HepG2 (cell line): ENCODE results near the gene UGCG. TPM values are rescaled to one million over a fixed set of nuclear protein-coding genes. Genes with fewer than 3 reads are reported as not detected.

Experiments used
- ADNP ChIP-seq: sonication (generic); formaldehyde crosslinking; IDR thresholded peaks from 2 replicates; pipeline ENCODE4 v1.4.0; 2020; ENCODE audit warnings: missing genetic modification reagents
- ATF7 ChIP-seq, 2 experiments: fragments of 450-650 bp in 1 of 2; sonication (generic) in 1 of 2; formaldehyde crosslinking in 1 of 2; IDR thresholded peaks; 2 replicates each; pipeline versions ENCODE4 v1.4.0 to v1.6.1; 2016 to 2020; ENCODE audit warnings: antibody characterized with exemption in 1 of 2, mild to moderate bottlenecking in 1 of 2, missing genetic modification reagents in 1 of 2
- CBX5 ChIP-seq: sonication (generic); formaldehyde crosslinking; IDR thresholded peaks from 2 replicates; pipeline ENCODE4 v1.4.0; 2020; ENCODE audit warnings: missing genetic modification reagents, borderline replicate concordance
- ESRRA ChIP-seq: sonication (generic); formaldehyde crosslinking; IDR thresholded peaks from 2 replicates; pipeline ENCODE4 v1.5.1; 2020; ENCODE audit warnings: mild to moderate bottlenecking, low read depth, missing genetic modification reagents
- IKZF1 ChIP-seq: fragments of 450-650 bp; IDR thresholded peaks from 2 replicates; pipeline ENCODE4 v1.7.1; 2016
- KDM3A ChIP-seq: IDR thresholded peaks from 2 replicates; pipeline ENCODE4 v1.6.1; 2018; ENCODE audit warnings: low read depth, missing compliant biosample characterization
- MXD4 ChIP-seq: IDR thresholded peaks from 2 replicates; pipeline ENCODE4 v1.6.1; 2016; ENCODE audit warnings: mild to moderate bottlenecking, missing biosample characterization, missing genetic modification reagents
- POGZ ChIP-seq: sonication (generic); formaldehyde crosslinking; IDR thresholded peaks from 2 replicates; pipeline ENCODE4 v1.4.0; 2020; ENCODE audit warnings: mild to moderate bottlenecking, missing genetic modification reagents
- TOPORS ChIP-seq: sonication (generic); formaldehyde crosslinking; IDR thresholded peaks from 2 replicates; pipeline ENCODE4 v1.8.0; 2023; ENCODE audit warnings: mild to moderate bottlenecking, missing genetic modification reagents
- ZBTB38 ChIP-seq: sonication (generic); formaldehyde crosslinking; IDR thresholded peaks from 2 replicates; pipeline ENCODE4 v1.5.1; 2020; ENCODE audit warnings: mild to moderate bottlenecking, missing genetic modification reagents
- ZNF160 ChIP-seq: sonication (generic); formaldehyde crosslinking; IDR thresholded peaks from 2 replicates; pipeline ENCODE4 v1.8.0; 2022; ENCODE audit warnings: mild to moderate bottlenecking, inconsistent platforms, missing genetic modification reagents
- ZNF605 ChIP-seq: sonication (generic); formaldehyde crosslinking; IDR thresholded peaks from 2 replicates; pipeline ENCODE4 v1.8.0; 2022; ENCODE audit warnings: mild to moderate bottlenecking, missing genetic modification reagents
- ZNF615 ChIP-seq: sonication (generic); formaldehyde crosslinking; IDR thresholded peaks from 2 replicates; pipeline ENCODE4 v1.5.0; 2020; ENCODE audit warnings: mild to moderate bottlenecking, missing genetic modification reagents, borderline replicate concordance
- ZNF737 ChIP-seq: sonication (generic); formaldehyde crosslinking; IDR thresholded peaks from 2 replicates; pipeline ENCODE4 v1.5.0; 2020; ENCODE audit warnings: missing genetic modification reagents, mild to moderate bottlenecking, borderline replicate concordance
- ZNF747 ChIP-seq: sonication (generic); formaldehyde crosslinking; IDR thresholded peaks from 2 replicates; pipeline ENCODE4 v1.8.1; 2023; ENCODE audit warnings: missing genetic modification reagents, mild to moderate bottlenecking, borderline replicate concordance
- polyA plus RNA-seq, 8 experiments: library from polyadenylated mRNA; depleted of rRNA in 3 of 8; stranded (reverse) in 7 of 8; unstranded in 1 of 8; fragments of >200 nt; fragmentation: Illumina TruSeq in 4 of 8; extraction: Trizol in 4 of 8; gene quantifications; 2 replicates each; pipeline versions ENCODE4 v1.2.1 to v1.2.3, GENCODE V29; 2011 to 2016; ENCODE audit warnings: low read depth in 4 of 8, missing spikeins in 1 of 8, mixed read lengths in 1 of 8; ENCODE audit not compliant: insufficient read depth in 1 of 8
- total RNA-seq, 5 experiments: library from RNA; depleted of rRNA; stranded (reverse); fragments of >200 nt; fragmentation: Illumina TruSeq; extraction: Trizol; gene quantifications; 2 replicates each; pipeline ENCODE4 v1.2.3, GENCODE V29; 2016; ENCODE audit warnings: low read depth in 1 of 5
- TF ChIP-seq, protein P1 (sequence below): IDR thresholded peaks from 2 replicates; pipeline ENCODE4 v1.6.1; 2018; ENCODE audit warnings: missing genetic modification reagents
- TF ChIP-seq, protein P2 (sequence below): sonication (generic); formaldehyde crosslinking; IDR thresholded peaks from 2 replicates; pipeline ENCODE4 v1.5.0; 2020; ENCODE audit warnings: mild to moderate bottlenecking, missing genetic modification reagents
- TF ChIP-seq, protein P3 (sequence below): sonication (generic); formaldehyde crosslinking; IDR thresholded peaks from 2 replicates; pipeline ENCODE4 v1.5.0; 2020; ENCODE audit warnings: missing genetic modification reagents, mild to moderate bottlenecking, borderline replicate concordance
- TF ChIP-seq, protein P4 (sequence below): sonication (generic); formaldehyde crosslinking; conservative IDR thresholded peaks from 2 replicates; pipeline ENCODE4 v1.4.0; 2020; ENCODE audit warnings: missing genetic modification reagents
- TF ChIP-seq, protein P5 (sequence below): sonication (generic); formaldehyde crosslinking; IDR thresholded peaks from 2 replicates; pipeline ENCODE4 v1.4.0; 2020; ENCODE audit warnings: missing genetic modification reagents, mild to moderate bottlenecking, borderline replicate concordance
- TF ChIP-seq, protein P6 (sequence below): IDR thresholded peaks from 2 replicates; pipeline ENCODE4 v1.6.1; 2016
- TF ChIP-seq, protein P7 (sequence below): sonication (generic); IDR thresholded peaks from 2 replicates; pipeline ENCODE4 v1.6.1; 2016; ENCODE audit warnings: low read depth, borderline replicate concordance

UGCG gene
- total and polyA plus RNA-seq, 2 of the 13 experiments (the other 11 are each of a cell fraction or from before 2014, with no cell fraction given), result 10.5 to 13.9 TPM

DNA sequence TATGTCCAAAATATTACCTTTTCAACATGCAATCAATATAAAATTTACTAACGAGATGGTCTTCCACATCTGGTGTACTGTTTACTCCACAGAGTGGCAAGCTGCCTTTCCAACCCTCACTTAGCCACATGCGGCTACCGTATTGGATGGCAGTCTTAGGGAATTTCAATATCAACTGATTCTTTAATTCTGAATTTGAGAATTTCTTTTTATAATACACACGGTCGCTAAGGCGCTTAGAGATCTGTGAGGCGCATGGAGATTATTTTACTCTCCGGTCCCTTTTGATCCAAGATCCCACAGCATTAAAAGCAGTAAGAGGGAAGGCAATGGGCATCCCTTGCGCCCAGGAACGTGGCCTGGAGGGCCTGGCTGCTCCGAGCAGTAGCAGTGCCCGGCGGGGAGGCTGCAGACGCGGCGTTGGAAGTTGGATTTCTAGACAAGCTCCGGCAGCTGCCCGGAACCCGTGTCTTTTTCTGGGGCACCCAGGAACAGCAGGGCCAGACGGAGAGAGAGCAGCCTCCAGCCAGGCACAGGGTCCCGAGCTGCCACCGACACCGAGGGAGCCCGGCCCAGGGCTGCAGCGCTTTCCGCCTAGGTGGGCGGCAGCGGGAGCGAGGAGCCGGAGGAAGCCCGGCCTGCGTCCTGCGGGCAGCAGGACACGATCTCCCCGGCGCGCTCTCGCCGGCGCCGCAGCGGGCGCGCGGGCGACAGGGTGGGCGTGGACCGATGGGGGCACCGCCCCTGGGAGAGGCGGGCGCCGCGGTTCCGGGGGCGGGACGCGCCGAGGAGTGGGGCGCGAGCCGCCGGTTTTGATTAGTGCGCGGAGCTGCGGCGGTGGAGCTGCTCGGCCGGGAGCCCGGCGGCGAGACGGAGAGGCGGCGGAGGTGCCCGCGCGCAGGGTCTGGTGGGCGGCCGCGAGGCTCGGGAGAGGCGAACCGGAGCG is at the start of gene UGCG (continued):
- TF ChIP-seq ZNF747 (CRISPR knock-in tag), result 0 out of 2 replicates have a peak, but pooled peaks have one; percentile 16
- TF ChIP-seq TOPORS, result no peak
- TF ChIP-seq ZNF605 (CRISPR knock-in tag), result 0 out of 2 replicates have a peak, but pooled peaks have one; percentile 46
- TF ChIP-seq, protein P1, sequence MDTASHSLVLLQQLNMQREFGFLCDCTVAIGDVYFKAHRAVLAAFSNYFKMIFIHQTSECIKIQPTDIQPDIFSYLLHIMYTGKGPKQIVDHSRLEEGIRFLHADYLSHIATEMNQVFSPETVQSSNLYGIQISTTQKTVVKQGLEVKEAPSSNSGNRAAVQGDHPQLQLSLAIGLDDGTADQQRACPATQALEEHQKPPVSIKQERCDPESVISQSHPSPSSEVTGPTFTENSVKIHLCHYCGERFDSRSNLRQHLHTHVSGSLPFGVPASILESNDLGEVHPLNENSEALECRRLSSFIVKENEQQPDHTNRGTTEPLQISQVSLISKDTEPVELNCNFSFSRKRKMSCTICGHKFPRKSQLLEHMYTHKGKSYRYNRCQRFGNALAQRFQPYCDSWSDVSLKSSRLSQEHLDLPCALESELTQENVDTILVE, result no peak
- no peak for TF ChIP-seq IKZF1
- TF ChIP-seq, protein P2, sequence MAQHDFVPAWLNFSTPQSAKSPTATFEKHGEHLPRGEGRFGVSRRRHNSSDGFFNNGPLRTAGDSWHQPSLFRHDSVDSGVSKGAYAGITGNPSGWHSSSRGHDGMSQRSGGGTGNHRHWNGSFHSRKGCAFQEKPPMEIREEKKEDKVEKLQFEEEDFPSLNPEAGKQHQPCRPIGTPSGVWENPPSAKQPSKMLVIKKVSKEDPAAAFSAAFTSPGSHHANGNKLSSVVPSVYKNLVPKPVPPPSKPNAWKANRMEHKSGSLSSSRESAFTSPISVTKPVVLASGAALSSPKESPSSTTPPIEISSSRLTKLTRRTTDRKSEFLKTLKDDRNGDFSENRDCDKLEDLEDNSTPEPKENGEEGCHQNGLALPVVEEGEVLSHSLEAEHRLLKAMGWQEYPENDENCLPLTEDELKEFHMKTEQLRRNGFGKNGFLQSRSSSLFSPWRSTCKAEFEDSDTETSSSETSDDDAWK (CRISPR knock-in tag), result no peak
- TF ChIP-seq ZBTB38 (CRISPR knock-in tag), result peak; percentile 35
- TF ChIP-seq, protein P3, sequence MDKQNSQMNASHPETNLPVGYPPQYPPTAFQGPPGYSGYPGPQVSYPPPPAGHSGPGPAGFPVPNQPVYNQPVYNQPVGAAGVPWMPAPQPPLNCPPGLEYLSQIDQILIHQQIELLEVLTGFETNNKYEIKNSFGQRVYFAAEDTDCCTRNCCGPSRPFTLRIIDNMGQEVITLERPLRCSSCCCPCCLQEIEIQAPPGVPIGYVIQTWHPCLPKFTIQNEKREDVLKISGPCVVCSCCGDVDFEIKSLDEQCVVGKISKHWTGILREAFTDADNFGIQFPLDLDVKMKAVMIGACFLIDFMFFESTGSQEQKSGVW (CRISPR knock-in tag), result no peak
- TF ChIP-seq, protein P4, sequence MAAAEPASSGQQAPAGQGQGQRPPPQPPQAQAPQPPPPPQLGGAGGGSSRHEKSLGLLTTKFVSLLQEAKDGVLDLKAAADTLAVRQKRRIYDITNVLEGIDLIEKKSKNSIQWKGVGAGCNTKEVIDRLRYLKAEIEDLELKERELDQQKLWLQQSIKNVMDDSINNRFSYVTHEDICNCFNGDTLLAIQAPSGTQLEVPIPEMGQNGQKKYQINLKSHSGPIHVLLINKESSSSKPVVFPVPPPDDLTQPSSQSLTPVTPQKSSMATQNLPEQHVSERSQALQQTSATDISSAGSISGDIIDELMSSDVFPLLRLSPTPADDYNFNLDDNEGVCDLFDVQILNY (CRISPR knock-in tag), result peak; percentile 46; the same call in 1 of the 2 replicates
- TF ChIP-seq MXD4 (CRISPR knock-in tag), result peak; percentile 65; the same call in 1 of the 2 replicates
- TF ChIP-seq, protein P5, sequence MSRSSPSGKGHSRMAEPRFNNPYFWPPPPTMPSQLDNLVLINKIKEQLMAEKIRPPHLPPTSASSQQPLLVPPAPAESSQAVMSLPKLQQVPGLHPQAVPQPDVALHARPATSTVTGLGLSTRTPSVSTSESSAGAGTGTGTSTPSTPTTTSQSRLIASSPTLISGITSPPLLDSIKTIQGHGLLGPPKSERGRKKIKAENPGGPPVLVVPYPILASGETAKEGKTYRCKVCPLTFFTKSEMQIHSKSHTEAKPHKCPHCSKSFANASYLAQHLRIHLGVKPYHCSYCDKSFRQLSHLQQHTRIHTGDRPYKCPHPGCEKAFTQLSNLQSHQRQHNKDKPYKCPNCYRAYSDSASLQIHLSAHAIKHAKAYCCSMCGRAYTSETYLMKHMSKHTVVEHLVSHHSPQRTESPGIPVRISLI, result no peak
- TF ChIP-seq KDM3A (CRISPR knock-in tag), result no peak
- 0 out of 2 replicates have a peak, but pooled peaks have one; percentile 47 for TF ChIP-seq ZNF160 (CRISPR knock-in tag)
- peak; percentile 41; the same call in 1 of the 2 replicates for TF ChIP-seq POGZ (CRISPR knock-in tag)
- TF ChIP-seq, protein P6, sequence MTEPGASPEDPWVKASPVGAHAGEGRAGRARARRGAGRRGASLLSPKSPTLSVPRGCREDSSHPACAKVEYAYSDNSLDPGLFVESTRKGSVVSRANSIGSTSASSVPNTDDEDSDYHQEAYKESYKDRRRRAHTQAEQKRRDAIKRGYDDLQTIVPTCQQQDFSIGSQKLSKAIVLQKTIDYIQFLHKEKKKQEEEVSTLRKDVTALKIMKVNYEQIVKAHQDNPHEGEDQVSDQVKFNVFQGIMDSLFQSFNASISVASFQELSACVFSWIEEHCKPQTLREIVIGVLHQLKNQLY (CRISPR knock-in tag), result no peak
- no peak for TF ChIP-seq ESRRA (CRISPR knock-in tag)
- TF ChIP-seq CBX5, result no peak; the same call in 1 of the 2 replicates
- TF ChIP-seq, protein P7, sequence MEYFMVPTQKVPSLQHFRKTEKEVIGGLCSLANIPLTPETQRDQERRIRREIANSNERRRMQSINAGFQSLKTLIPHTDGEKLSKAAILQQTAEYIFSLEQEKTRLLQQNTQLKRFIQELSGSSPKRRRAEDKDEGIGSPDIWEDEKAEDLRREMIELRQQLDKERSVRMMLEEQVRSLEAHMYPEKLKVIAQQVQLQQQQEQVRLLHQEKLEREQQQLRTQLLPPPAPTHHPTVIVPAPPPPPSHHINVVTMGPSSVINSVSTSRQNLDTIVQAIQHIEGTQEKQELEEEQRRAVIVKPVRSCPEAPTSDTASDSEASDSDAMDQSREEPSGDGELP, result no peak
- no peak for TF ChIP-seq ZNF737 (CRISPR knock-in tag)
- no peak for TF ChIP-seq ZNF615 (CRISPR knock-in tag)
- TF ChIP-seq ADNP (CRISPR knock-in tag), result no peak
- no peak for TF ChIP-seq ATF7 (IDR thresholded peaks at IDR 0.05)
- no peak for TF ChIP-seq ATF7 (CRISPR knock-in tag; IDR thresholded peaks at IDR 0.05)
